Thyroid gland (tissue), 4 donors: ENCODE measurements around the gene SAT2. TPM values are rescaled to one million over a fixed set of nuclear protein-coding genes. Genes with fewer than 3 reads are reported as not detected.
"Not testable (repeated sequence)": the region's sequence is repeated elsewhere in the genome, so short reads cannot be mapped to it uniquely, and the experiment has no call there.

Experiments
- DNase-seq, 2 donors: peaks; one replicate each; pipeline ENCODE4 v3.0.0-alpha.2; 2019
- H3K27ac ChIP-seq, 3 donors: fragments of 200-600 bp; sonication (generic); 1 replicate in 2 of 3; 2 replicates in 1 of 3; pipeline ENCODE4 v1.5.1; 2016 to 2019; ENCODE audit warnings: mild to moderate bottlenecking in 1 of 3, moderate library complexity in 1 of 3
- H3K27me3 ChIP-seq: fragments of 200-600 bp; sonication (generic); one replicate; pipeline ENCODE4 v1.5.1; 2019
- H3K36me3 ChIP-seq, 2 donors: fragments of 200-600 bp; sonication (generic); one replicate each; pipeline ENCODE4 v1.5.1; 2016 to 2019
- H3K4me1 ChIP-seq, 2 donors: fragments of 200-600 bp; sonication (generic); one replicate each; pipeline ENCODE4 v1.5.1; 2017 to 2019
- H3K4me3 ChIP-seq, 3 donors: fragments of 200-600 bp; sonication (generic); replicated peaks in 1 of 3; 1 replicate in 2 of 3; 2 replicates in 1 of 3; pipeline ENCODE4 v1.5.1; 2016; ENCODE audit warnings: mild to moderate bottlenecking in 1 of 3
- H3K9me3 ChIP-seq: fragments of 200-600 bp; sonication (generic); one replicate; pipeline ENCODE4 v1.5.1; 2017
- CTCF ChIP-seq, 6 experiments: fragments of 200-600 bp in 3 of 6; fragments of 450-650 bp in 3 of 6; sonication (generic) in 3 of 6; IDR thresholded peaks; one replicate each; pipeline ENCODE4 v1.5.1; 2016 to 2019; ENCODE audit warnings: antibody characterized with exemption in 6 of 6, mild to moderate bottlenecking in 2 of 6, inconsistent platforms in 1 of 6, moderate library complexity in 1 of 6
- POLR2A ChIP-seq, 2 donors: fragments of 450-650 bp; IDR thresholded peaks; one replicate each; pipeline ENCODE4 v1.6.1; 2017; ENCODE audit warnings: antibody characterized with exemption in 2 of 2, mild to moderate bottlenecking in 2 of 2, moderate library complexity in 1 of 2
- WGBS, 2 donors: methylation state at CpG; one replicate each; pipeline ENCODE4 v1.1.5; 2017; 5-methylcytosine and 5-hydroxymethylcytosine counted together
- intact Hi-C: fragments of 100-400 bp; cut with DNase I; formaldehyde crosslinking; loops from one replicate; pipeline ENCODE4 v1.15.1; 2023
- total RNA-seq, 4 donors: library from RNA; depleted of rRNA; stranded (reverse); fragments of >200 nt; gene quantifications; one replicate each; pipeline ENCODE4 v1.2.3, GENCODE V29; 2016

The SAT2 gene
- total RNA-seq, 4 donors from 2014 or later: 59.5 to 74.2 (median 61.9) TPM

GRCh38 chr17:7613769-7614424 is 13.7 kb downstream of the SAT2 start:
- no peaks in the 10 kb centered on the region for H3K27me3 ChIP-seq
- H3K4me3 ChIP-seq: peak overlapping the region; percentile 16 to 85 (median 78)
- intact Hi-C loops: no loop called here
- H3K4me1 ChIP-seq: peaks cover 26 to 30% of the 10 kb centered on the region in 2 donors
- TF ChIP-seq POLR2A (IDR thresholded peaks at IDR 0.05): no peak
- TF ChIP-seq CTCF (IDR thresholded peaks at IDR 0.05): no peak
- no peak for DNase-seq
- H3K36me3 ChIP-seq: no peaks in the 10 kb centered on the region
- H3K9me3 ChIP-seq: no peaks in the 10 kb centered on the region
- peak overlapping the region; percentile 53 to 82 (median 66) for H3K27ac ChIP-seq
- WGBS, 2 donors: 5 to 9% methylated on average over 19 to 20 of the region's 20 CpGs

- no peaks in the 10 kb centered on the region for H3K27me3 ChIP-seq
- WGBS, 2 donors: 96% methylated on average over 1 of the region's 1 CpG
- no peak for DNase-seq
- H3K36me3 ChIP-seq: no peaks in the 10 kb centered on the region
- TF ChIP-seq CTCF (IDR thresholded peaks at IDR 0.05): no peak
- no peak for TF ChIP-seq POLR2A (IDR thresholded peaks at IDR 0.05)
- H3K9me3 ChIP-seq: no peaks in the 10 kb centered on the region
- no peak overlapping the region for H3K27ac ChIP-seq
- intact Hi-C loops: no loop called here
- peaks cover 26 to 30% of the 10 kb centered on the region in 2 donors for H3K4me1 ChIP-seq
- no peak overlapping the region for H3K4me3 ChIP-seq
Observed at GRCh38 chr17:7612294-7612640, 15.4 kb downstream of the SAT2 start.

GRCh38 chr17:7611635-7612293 is 15.9 kb downstream of the SAT2 start:
- intact Hi-C loops: no loop called here
- Histone ChIP-seq H3K27me3 (no peaks in the 10 kb centered on the region), H3K36me3 (no peaks in the 10 kb centered on the region), H3K4me1 (peaks cover 26 to 30% of the 10 kb centered on the region in 2 donors), H3K9me3 (no peaks in the 10 kb centered on the region), H3K4me3 (no peak overlapping the region), H3K27ac (no peak overlapping the region)
- DNase-seq: no peak
- WGBS, 2 donors: 69 to 88% methylated on average over 3 of the region's 3 CpGs
- TF ChIP-seq CTCF (IDR thresholded peaks at IDR 0.05) (no peak), POLR2A (IDR thresholded peaks at IDR 0.05) (no peak)

- Histone ChIP-seq H3K4me1 (peaks cover 26 to 29% of the 10 kb centered on the region in 2 donors), H3K36me3 (no peaks in the 10 kb centered on the region), H3K27me3 (no peaks in the 10 kb centered on the region), H3K27ac (no peak overlapping the region), H3K4me3 (no peak overlapping the region), H3K9me3 (no peaks in the 10 kb centered on the region)
- intact Hi-C loops: no loop called here
- no peak for TF ChIP-seq POLR2A (IDR thresholded peaks at IDR 0.05)
- no peak for TF ChIP-seq CTCF (IDR thresholded peaks at IDR 0.05)
- WGBS, 2 donors: 94 to 98% methylated on average over 2 of the region's 2 CpGs
- DNase-seq: no peak
Observed at GRCh38 chr17:7610641-7611040, 17.0 kb downstream of the SAT2 start.

- no peak for TF ChIP-seq POLR2A (IDR thresholded peaks at IDR 0.05)
- TF ChIP-seq CTCF (IDR thresholded peaks at IDR 0.05): no peak
- H3K27me3 ChIP-seq: no peaks in the 10 kb centered on the region
- H3K4me3 ChIP-seq: no peak overlapping the region
- H3K4me1 ChIP-seq: peaks cover under 1% of the 10 kb centered on the region in 2 donors
- no peak for DNase-seq
- H3K36me3 ChIP-seq: peaks cover 29 to 38% of the 10 kb centered on the region in 2 donors
- 95 to 98% methylated on average over 4 of the region's 4 CpGs for WGBS, 2 donors
- intact Hi-C loops: no loop called here
- H3K27ac ChIP-seq: no peak overlapping the region
- H3K9me3 ChIP-seq: no peaks in the 10 kb centered on the region
Observed at GRCh38 chr17:7606280-7606679, 21.3 kb downstream of the SAT2 start.

GRCh38 chr17:7597561-7597960 is 30.1 kb downstream of the SAT2 start:
- H3K36me3 ChIP-seq: peaks cover 90 to 94% of the 10 kb centered on the region in 2 donors
- H3K27me3 ChIP-seq: not testable (repeated sequence)

More at GRCh38 chr17:7597561-7597960, 30.1 kb downstream of the SAT2 start:
- H3K4me1 ChIP-seq, DNase-seq, H3K4me3 ChIP-seq, H3K9me3 ChIP-seq, H3K27ac ChIP-seq, intact Hi-C loops: not testable (repeated sequence)
- WGBS, 2 donors: 81 to 93% methylated on average over 3 to 4 of the region's 5 CpGs
